NOMO-1 treated with DMSO at 0.1 percent for 48 hours (cell line): ENCODE measurements around the gene CEBPG.

ENCODE experiments used
- DNase-seq: peaks from one replicate; lab custom pipeline; 2025; ENCODE audit not compliant: unreplicated experiment; lab: John Stamatoyannopoulos, UW

Gene CEBPG

DNA sequence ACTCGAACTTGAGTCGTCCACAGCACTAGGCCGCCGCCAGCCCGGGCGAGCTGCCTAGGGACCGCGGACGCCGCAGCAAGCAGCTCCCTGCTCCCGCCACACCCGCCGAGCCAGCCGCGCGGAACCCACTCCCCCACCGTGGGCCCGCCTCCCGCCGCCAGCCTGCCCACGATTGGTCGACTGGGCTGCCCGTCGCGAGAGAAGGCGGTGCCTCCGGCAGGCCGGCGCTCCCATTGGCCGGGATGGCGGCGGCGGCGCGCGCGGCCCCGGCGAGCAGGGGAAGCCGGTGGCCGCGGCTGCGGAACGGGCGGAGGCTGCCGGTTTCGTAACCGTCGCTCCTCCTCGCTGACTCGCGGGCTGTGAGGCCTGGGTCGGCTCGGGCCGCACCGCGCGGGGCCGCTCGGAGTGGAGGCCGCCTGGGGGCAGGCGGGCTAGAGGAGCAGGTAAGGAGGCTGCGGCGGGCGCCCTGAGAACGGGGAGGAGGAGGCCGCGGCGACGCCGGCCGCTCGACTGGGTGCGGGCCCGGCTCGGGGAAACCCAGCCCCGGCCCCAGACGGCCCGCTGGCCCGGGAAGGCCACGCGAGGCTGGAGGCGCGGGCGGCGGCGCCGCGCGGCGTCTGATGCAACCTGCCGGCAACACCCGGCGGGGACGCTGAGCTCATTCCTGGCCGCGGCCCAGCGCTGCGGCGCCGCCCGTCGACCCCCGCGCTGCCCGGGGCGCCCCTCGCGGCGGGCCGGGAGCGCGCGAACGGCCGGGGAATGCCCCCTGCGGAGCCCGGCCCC, at the start of gene CEBPG:
Gene CEBPG (plus strand): TSS at position 257 of the 783 bp plus-strand sequence. CDS start 5,531 bp downstream, outside the sequence.
- peak; percentile 85 for DNase-seq

DNA sequence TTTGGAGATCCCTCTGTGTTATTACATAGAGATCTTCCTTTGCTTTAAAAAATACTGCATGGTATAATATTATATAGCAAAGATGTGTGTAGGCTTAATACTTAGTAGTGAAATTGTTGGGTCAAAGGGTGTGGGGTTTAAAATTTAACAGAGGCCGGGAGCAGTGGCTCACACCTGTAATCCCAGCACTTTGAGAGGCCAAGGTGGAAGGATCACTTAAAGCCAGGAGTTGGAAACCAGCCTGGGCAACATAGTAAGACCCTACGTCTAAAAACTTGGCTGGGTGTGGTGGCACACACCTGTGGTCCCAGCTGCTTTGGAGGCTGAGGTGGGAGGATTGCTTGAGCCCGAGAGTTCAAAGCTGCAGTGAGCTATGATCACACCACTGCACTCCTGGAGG, 48.9 kb upstream of the CEBPG start:
- DNase-seq, result no peak

DNA sequence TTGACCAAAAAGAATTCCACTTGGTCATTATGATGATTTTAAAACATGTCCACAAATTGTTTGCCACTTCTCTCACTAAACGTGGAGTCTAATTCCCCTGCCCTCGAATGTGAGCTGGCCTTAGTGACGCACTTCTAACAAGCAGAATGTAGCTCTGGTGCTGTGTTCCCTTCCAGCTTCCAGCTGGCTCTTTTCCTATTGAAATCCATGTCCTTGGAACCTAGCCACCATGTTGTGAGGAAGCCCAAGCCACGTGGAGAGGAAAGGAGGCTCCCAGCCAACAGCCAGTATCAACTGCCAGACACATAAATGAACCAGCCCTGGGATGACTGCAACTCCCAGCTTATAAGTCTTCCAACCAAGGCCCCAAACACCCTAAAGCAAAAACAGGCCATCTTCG, 47.6 kb upstream of the CEBPG start:
- DNase-seq, result no peak

GRCh38 chr19:33329060-33329459, 44.4 kb upstream of the CEBPG start:
- DNase-seq, result no peak

GRCh38 chr19:33329736-33330135, 43.8 kb upstream of the CEBPG start:
- DNase-seq, result peak; percentile 28

GRCh38 chr19:33332248-33332647, 41.3 kb upstream of the CEBPG start:
- peak; percentile 99 for DNase-seq

DNA sequence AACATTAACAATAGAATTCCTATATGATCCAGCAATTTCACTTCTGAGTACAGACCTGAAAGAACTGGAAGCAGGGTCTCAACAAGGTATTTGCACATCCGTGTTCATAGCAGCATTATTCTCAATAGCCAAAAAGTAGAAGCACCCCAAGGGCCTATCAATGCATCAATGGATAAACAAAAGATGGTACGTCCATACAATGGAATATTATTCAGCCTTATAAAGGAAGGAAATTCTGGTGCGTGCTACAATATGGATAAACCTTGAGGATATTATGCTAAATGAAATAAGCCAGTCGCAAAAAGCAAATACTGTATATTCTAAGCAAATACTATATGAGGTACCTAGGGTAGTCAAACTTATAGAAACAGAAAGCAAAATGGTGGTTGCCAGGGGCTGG, 40.4 kb upstream of the CEBPG start:
- no peak for DNase-seq

GRCh38 chr19:33333642-33334041, 39.9 kb upstream of the CEBPG start:
- no peak for DNase-seq

- no peak for DNase-seq
These were observed 39.2 kb upstream of the CEBPG start for GRCh38 chr19:33334271-33334670.

DNA sequence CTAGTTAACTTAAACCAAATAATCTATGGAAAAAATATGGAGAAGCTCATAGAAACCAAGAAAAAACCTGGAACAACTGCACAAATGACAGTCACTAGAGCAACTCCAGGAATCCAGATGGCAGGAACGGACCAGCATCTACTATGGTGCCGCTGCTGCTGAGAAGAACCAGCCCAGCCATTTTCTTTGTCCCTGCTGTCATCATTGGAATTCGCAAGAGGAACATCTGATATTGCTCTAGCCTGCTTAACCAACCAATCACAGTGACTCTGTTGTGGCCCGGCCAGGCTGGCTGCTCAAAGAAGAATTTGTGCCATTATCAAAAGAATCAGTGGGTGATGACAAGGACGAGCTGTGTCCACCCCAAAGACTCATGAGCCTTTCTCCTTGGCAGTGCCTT, 38.1 kb upstream of the CEBPG start:
- DNase-seq, result no peak

DNA sequence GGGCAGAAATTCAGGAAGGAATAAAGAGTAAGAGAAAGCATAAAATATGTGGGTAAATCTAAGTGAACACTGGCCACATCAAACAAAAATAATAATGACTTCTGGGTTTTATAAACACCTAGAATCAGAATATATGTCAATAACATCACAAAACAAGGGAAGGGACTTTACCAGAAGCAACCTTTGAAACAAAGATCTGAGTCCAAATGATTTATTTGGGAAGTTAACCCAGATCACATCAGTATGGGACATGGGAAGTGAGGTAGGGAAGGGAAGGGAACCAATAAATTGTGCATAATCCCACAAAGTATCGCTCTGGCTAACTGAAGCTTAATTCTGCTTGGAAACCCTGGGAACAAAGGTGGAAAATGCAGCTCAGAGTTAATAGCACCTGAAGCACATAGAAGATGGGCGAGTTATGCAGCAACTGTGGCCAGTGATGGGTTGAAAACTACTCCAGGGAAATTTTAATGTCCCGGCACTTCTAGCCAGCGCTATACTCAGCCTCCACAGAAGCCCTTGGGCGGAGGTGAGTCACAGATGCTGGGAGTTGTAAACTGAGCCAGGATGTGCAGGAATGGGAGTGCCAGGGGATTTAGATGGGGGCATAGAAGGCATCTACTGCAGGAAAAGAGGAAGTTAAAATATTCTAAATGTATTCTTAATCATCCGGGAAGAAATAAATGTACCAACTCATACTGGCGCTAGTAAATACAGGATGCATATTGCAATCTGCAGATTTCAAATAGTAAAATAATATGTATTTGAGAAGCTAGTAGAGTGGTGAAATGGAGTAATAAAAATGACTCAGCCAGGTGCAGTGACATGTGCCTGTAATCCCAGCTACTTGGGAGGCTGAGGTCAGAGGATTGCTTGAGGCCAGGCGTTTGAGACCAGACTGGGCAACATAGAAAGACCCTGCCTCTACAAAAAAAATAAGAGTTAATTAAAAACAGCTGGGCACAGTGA, 34.2 kb upstream of the CEBPG start:
- DNase-seq, result peak; percentile 38

- DNase-seq, result no peak
These were observed 32.5 kb upstream of the CEBPG start for GRCh38 chr19:33340991-33341390.

GRCh38 chr19:33343301-33343700, 30.2 kb upstream of the CEBPG start:
- no peak for DNase-seq

DNA sequence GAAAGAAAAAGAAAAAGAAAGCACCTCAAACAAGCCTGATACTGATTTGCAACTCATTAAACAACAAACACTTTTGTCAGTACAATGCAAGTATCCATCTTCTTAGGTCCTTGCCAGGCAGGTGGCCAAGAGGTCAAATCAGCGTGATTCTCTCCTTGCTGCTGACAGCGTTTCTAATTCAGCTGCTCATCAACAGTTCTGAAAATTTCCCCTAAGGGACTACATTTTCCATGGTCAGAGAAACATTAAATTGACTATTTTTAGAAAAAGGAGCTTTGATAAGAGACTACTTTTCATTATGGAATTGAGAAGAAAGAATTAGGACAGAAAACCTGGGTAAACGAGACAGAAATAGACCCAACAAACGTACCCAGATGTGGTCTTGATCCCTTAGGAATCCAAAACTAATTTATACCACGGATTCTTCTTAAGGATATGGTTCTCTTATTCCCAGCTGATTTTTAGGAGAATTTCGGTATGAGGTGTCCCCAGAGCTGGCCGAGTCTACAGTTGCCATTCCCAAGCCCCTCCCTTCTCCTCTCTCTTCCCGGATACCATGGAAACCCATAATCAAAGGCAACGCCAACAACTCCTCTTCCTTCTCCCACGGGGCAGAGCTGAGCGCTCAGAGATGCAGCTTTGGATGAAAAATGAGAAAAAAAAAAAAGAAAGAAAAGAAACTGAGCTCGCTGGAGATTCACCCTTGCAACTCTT, 29.5 kb upstream of the CEBPG start:
- no peak for DNase-seq

DNA sequence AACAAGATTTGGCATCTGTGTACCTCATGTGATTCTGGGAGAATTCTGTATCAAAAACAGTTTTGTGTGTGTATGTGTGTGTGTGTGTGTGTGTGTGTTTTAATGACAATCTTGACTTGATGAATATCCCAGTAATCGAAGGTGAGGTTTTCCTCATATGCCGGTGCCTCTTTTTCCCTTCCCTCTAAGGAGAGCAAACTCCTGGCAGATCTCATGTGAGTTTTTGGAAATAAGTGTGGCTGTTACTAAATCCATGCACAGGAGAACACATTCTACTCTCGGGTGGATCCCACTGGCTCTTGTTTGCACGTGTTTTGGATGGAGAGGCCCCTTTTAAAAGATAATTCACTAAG, 29.0 kb upstream of the CEBPG start:
- no peak for DNase-seq

GRCh38 chr19:33345163-33345562, 28.3 kb upstream of the CEBPG start:
- no peak for DNase-seq

- no peak for DNase-seq
These were observed 26.8 kb upstream of the CEBPG start for GRCh38 chr19:33346665-33347064.

DNA sequence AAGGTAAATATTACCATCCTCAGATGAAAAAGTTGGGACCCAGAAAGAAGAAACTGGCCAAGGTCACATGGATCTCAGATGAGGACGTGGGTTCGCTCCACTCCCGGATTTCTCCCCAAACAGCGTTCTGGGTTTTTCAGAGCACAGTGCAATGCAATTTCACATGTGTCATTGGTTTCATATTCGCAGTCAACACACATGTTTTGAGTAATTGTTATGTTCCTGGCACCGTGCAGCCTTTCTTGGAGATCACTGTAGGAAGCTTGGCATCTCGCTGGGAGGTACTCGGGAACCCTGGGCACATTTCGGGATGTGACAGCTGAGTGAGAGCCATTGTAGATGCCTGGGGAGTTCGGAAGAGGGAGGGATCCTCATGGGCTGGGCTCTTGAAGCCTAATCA, 26.2 kb upstream of the CEBPG start:
- DNase-seq, result no peak

- no peak for DNase-seq
These were observed 25.1 kb upstream of the CEBPG start for GRCh38 chr19:33348301-33349010.

- DNase-seq, result no peak
These were observed 23.9 kb upstream of the CEBPG start for GRCh38 chr19:33349319-33350289.
